ENCODE results near the gene TYMP.

TYMP gene

GRCh38 chr22:50485221-50486131 lies 44.3 kb downstream of the TYMP start:
- no peak overlapping the region for H3K4me3 ChIP-seq (replicated peaks; ENCODE audit: low read depth, low read length)
- TF ChIP-seq CTCF (IDR thresholded peaks at IDR 0.05; ENCODE audit: low read length, missing control alignments) = no peak
- no peak for DNase-seq (ENCODE audit: low read depth)

GRCh38 chr22:50483977-50484853 lies 45.6 kb downstream of the TYMP start:
- no peak for TF ChIP-seq CTCF (IDR thresholded peaks at IDR 0.05; ENCODE audit: low read length, missing control alignments)
- no peak for DNase-seq (ENCODE audit: low read depth)
- H3K4me3 ChIP-seq (replicated peaks; ENCODE audit: low read depth, low read length) = no peak overlapping the region

GRCh38 chr22:50483556-50483955 lies 46.3 kb downstream of the TYMP start:
- no peak for DNase-seq (ENCODE audit: low read depth)
- H3K4me3 ChIP-seq (replicated peaks; ENCODE audit: low read depth, low read length) = no peak overlapping the region
- no peak for TF ChIP-seq CTCF (IDR thresholded peaks at IDR 0.05; ENCODE audit: low read length, missing control alignments)

GRCh38 chr22:50483106-50483505 lies 46.7 kb downstream of the TYMP start:
- H3K4me3 ChIP-seq (replicated peaks; ENCODE audit: low read depth, low read length) = peak overlapping the region; percentile 64
- DNase-seq (ENCODE audit: low read depth) = no peak
- no peak for TF ChIP-seq CTCF (IDR thresholded peaks at IDR 0.05; ENCODE audit: low read length, missing control alignments)

GRCh38 chr22:50482107-50483074 lies 47.4 kb downstream of the TYMP start:
- peak overlapping the region; percentile 64 for H3K4me3 ChIP-seq (replicated peaks; ENCODE audit: low read depth, low read length)
- no peak for TF ChIP-seq CTCF (IDR thresholded peaks at IDR 0.05; ENCODE audit: low read length, missing control alignments)
- DNase-seq (ENCODE audit: low read depth) = no peak

- DNase-seq (ENCODE audit: low read depth) = no peak
- TF ChIP-seq CTCF (IDR thresholded peaks at IDR 0.05; ENCODE audit: low read length, missing control alignments) = no peak
- peak within 1 kb of the TSS; percentile 64 for H3K4me3 ChIP-seq (replicated peaks; ENCODE audit: low read depth, low read length)
Measured at GRCh38 chr22:50481440-50482106, 48.2 kb downstream of the TYMP start, which contains the start of gene ADM2. Gene ADM2, plus strand, starts transcription at chr22:50481543. Its CDS starts 305 bp downstream, at chr22:50481848.

Measured in fibroblast of pulmonary artery (primary cell).